ENCODE results near the gene VENTX.

The VENTX gene

GRCh38 chr10:133236401-133237240 lies 1.0 kb upstream of the VENTX start:
- no peak for TF ChIP-seq CTCF (conservative IDR thresholded peaks at IDR 0.05; ENCODE audit: low read depth, low read length)
- H3K4me3 ChIP-seq (ENCODE audit: low read depth, low read length) = no peak overlapping the region
- DNase-seq (ENCODE audit: low read depth) = no peak

- H3K4me3 ChIP-seq (ENCODE audit: low read depth, low read length) = no peak overlapping the region
- no peak for DNase-seq (ENCODE audit: low read depth)
- no peak for TF ChIP-seq CTCF (conservative IDR thresholded peaks at IDR 0.05; ENCODE audit: low read depth, low read length)
Measured at GRCh38 chr10:133237241-133237587, 441 bp upstream of the VENTX start.

- TF ChIP-seq CTCF (conservative IDR thresholded peaks at IDR 0.05; ENCODE audit: low read depth, low read length) = no peak
- DNase-seq (ENCODE audit: low read depth) = no peak
- H3K4me3 ChIP-seq (ENCODE audit: low read depth, low read length) = no peak overlapping the region
Measured at GRCh38 chr10:133238466-133238804, 780 bp downstream of the VENTX start.

- no peak overlapping the region for H3K4me3 ChIP-seq (ENCODE audit: low read depth, low read length)
- no peak for TF ChIP-seq CTCF (conservative IDR thresholded peaks at IDR 0.05; ENCODE audit: low read depth, low read length)
- DNase-seq (ENCODE audit: low read depth) = no peak
Measured at GRCh38 chr10:133239990-133240389, 2.3 kb downstream of the VENTX start.

- H3K4me3 ChIP-seq (ENCODE audit: low read depth, low read length) = no peak overlapping the region
Measured at GRCh38 chr10:133241501-133242205, 4.0 kb downstream of the VENTX start.

GRCh38 chr10:133242611-133243356 lies 5.1 kb downstream of the VENTX start:
- peak; percentile 17 for DNase-seq (ENCODE audit: low read depth)
- no peak for TF ChIP-seq CTCF (conservative IDR thresholded peaks at IDR 0.05; ENCODE audit: low read depth, low read length)
- no peak overlapping the region for H3K4me3 ChIP-seq (ENCODE audit: low read depth, low read length)

More at GRCh38 chr10:133241501-133242205, 4.0 kb downstream of the VENTX start:
- no peak for TF ChIP-seq CTCF (conservative IDR thresholded peaks at IDR 0.05; ENCODE audit: low read depth, low read length)
- DNase-seq (ENCODE audit: low read depth) = no peak

All from choroid plexus epithelial cell (primary cell).